HG02970 (cell line): ENCODE measurements around the gene CNTN5.
"Not testable (repeated sequence)": the region's sequence is repeated elsewhere in the genome, so short reads cannot be mapped to it uniquely, and the experiment has no call there.

Experiments used
- ATAC-seq: cut with Tn5 transposase; IDR thresholded peaks from one replicate; pipeline ENCODE4 v1.9.1; 2021; ENCODE audit warnings: mild to moderate bottlenecking, moderate library complexity, moderate number of reproducible peaks; ENCODE audit not compliant: unreplicated experiment, low FRiP score

CNTN5 gene

GRCh38 chr11:99693941-99694492 is 673.3 kb downstream of the CNTN5 start:
- ATAC-seq = no peak

DNA sequence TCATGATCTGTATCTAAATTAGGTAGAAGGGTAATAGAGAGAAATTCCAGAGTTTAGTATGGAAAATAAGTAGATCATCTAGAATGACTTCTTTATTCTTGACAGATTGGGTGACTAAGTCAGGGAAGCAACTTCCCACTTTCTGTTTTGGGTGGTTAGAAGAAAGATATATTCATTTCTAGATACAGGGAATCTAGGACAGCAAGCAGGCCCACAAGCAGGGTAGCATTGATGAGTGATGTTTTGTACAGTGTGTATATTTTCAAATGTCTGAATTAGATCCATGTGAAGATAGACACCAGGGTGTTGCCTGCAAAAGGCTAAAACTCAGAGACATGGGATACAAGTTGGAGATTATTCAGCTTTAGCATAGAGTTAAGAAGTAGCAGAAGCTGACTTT is 674.4 kb downstream of the CNTN5 start:
- ATAC-seq = no peak

GRCh38 chr11:99706848-99707247 is 686.1 kb downstream of the CNTN5 start:
- no peak for ATAC-seq

GRCh38 chr11:99708928-99709672 is 688.4 kb downstream of the CNTN5 start:
- ATAC-seq = no peak

- no peak for ATAC-seq
Observed at GRCh38 chr11:99716302-99716701, 695.6 kb downstream of the CNTN5 start.

GRCh38 chr11:99718291-99718690 is 697.5 kb downstream of the CNTN5 start:
- ATAC-seq = no peak

GRCh38 chr11:99739464-99740089 is 718.8 kb downstream of the CNTN5 start:
- no peak for ATAC-seq

DNA sequence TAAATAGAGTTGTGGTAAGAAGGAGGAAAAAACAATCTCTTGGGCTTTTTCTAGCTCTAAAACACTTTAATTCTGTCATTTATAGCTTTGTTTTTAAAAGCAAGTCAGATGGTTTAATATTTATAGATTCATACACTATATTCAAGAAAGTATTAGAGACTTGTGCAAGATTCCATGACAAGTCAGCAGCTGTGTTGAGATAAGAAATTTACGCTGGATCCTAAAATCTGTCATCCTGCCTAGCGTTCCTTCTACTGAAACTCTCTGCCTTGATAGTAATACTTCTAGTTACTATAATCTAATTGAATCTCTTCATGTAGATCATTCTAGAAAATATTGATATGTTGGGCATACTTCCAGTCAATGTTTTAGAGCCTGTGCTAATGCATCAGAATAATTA is 721.8 kb downstream of the CNTN5 start:
- no peak for ATAC-seq

GRCh38 chr11:99759787-99760186 is 739.0 kb downstream of the CNTN5 start:
- no peak for ATAC-seq

DNA sequence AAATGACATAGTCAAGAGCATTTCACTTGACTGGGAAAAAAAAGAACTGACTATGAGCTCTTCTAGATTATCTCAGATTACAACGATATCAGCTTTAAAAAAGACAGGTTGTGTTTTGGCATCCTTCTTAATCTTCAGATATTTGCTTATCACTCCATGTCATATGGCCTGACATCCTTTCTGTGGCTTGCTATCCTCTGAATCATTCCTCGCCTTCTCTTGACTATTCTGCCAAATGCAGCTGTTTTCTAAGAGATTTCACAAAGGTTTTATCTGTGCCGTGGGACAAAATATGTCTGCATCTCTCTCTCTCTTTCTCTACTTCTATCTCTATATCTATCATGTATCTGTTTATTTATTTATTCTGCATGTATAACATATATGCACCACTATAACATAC is 746.1 kb downstream of the CNTN5 start:
- no peak for ATAC-seq

GRCh38 chr11:99773646-99774045 is 752.9 kb downstream of the CNTN5 start:
- ATAC-seq = no peak

- no peak for ATAC-seq
Observed at GRCh38 chr11:99781074-99781473, 760.3 kb downstream of the CNTN5 start.

- ATAC-seq = no peak
Observed at GRCh38 chr11:99791354-99791753, 770.6 kb downstream of the CNTN5 start.

DNA sequence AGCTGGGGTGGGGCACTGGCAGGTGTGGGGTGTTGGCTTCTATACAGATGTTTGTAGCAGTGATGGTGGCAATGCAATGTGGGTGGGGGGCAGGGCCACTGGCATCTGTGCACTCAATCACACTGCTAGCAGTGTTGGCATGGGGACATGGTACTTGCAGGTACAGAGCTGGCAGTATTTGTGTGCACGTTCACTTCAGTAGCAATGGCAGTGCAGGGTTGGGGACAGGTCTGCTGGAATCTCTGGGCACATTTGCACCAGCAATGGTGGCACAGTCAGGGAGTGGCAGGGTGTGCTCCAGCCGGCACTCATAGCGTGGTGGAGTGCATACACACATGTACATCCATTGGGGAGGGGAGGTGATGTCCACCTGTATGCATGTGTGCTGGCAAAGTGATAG is 775.2 kb downstream of the CNTN5 start:
- ATAC-seq = no peak

DNA sequence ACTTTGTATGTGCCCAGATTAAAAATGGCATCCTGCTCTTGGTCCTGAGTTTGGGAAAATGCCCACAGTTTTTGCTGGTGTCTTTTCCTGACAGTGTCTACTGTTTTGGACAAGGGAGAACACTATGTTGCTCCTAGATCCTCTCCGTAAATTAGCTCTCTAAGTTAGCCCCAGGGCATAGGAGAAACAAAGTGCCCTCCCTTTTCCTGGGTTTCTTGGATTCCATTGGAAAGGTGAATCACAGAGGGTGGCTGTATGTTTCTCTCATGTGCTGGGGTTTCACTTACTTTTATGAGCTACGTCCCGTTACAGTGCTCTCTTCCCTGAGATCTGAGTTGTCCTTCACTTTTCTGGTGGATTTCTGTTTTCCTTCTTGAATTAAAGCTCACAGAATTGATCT is 782.8 kb downstream of the CNTN5 start:
- ATAC-seq = no peak

- no peak for ATAC-seq
Observed at GRCh38 chr11:99812516-99812915, 791.8 kb downstream of the CNTN5 start.

- ATAC-seq = no peak
Observed at GRCh38 chr11:99814021-99814420, 793.3 kb downstream of the CNTN5 start.

DNA sequence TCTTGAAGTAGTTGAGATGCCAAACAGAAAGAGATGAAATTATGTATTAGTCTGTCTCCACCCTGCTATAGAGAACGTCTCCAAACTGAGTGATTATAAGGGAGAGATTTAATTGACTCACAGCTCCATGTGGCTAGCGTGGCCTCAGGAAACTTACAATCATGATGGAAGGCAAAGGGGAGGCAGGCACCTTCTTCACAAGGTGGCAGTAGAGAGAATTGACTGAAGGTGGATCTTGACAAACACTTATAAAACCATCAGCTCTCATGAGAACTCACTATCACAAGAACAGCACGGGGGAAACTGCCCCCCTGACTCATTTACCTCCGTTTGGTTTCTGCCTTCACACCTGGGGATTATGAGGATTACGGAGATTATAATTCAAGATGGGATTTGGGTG is 794.0 kb downstream of the CNTN5 start:
- ATAC-seq = no peak

- no peak for ATAC-seq
Observed at GRCh38 chr11:99818991-99819390, 798.2 kb downstream of the CNTN5 start.

DNA sequence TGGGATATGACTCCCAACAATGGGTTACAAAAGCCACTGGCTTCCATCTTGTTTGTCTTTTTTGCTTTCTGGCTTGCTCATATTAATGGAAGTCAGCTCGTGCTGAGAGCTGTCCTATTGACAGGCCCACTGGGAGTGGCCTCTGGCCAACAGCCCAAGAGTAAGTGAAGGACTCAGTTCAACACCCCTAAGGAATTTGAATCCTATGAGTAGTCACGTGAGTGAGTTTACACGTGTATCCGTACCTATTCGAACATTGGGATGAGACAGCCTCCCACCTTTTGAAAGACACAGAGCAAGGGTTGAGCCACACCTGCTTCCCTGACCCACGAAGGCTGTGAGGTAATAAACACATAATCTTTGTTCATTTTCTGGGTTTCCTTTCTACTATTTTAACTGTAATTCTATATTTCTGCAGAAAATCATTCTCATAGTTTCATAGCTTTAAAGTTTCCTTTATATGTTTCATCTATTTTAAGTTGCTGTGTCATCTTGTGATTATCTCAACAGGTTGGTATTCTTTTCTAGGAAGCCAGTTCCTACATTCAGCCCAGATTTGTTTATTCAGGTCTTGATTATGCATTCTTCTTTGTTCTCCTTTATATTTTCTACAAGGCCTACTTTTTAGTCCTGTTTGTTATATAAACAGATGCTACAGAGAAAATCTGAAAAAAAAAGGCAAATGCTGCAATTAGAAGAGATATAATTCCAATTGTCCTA is 802.3 kb downstream of the CNTN5 start:
- no peak for ATAC-seq

GRCh38 chr11:99836739-99837138 is 816.0 kb downstream of the CNTN5 start:
- not testable (repeated sequence) for ATAC-seq
